ENCODE results near the gene FILIP1. TPM values are rescaled to one million over a fixed set of nuclear protein-coding genes. Genes with fewer than 3 reads are reported as not detected.

FILIP1 gene
- total and polyA plus RNA-seq, 9 donors: 20.3 to 49.0 (median 42.4) TPM

- H3K9me3 ChIP-seq (replicated peaks; ENCODE audit: control insufficient read depth, low read depth, low read length): no peaks in the 10 kb centered on the region
- no peak overlapping the region for H3K27ac ChIP-seq (ENCODE audit: low read length)
- WGBS (ENCODE audit: insufficient coverage): 75% methylated on average over 1 of the region's 7 CpGs
- DNase-seq: no peak
- H3K36me3 ChIP-seq (ENCODE audit: control insufficient read depth, insufficient read depth, low read length): peaks cover 2% of the 10 kb centered on the region
- H3K4me3 ChIP-seq (ENCODE audit: low read length): no peak overlapping the region
- H3K27me3 ChIP-seq (ENCODE audit: control insufficient read depth, insufficient read depth, low read length): no peaks in the 10 kb centered on the region
- H3K4me1 ChIP-seq (ENCODE audit: control insufficient read depth, insufficient read depth, low read length): peaks cover 2% of the 10 kb centered on the region
Observed at GRCh38 chr6:75290136-75290945, 203.3 kb downstream of the FILIP1 start.

GRCh38 chr6:75288023-75288422, 205.6 kb downstream of the FILIP1 start:
- H3K27me3 ChIP-seq (ENCODE audit: control insufficient read depth, insufficient read depth, low read length): no peaks in the 10 kb centered on the region
- no peaks in the 10 kb centered on the region for H3K9me3 ChIP-seq (replicated peaks; ENCODE audit: control insufficient read depth, low read depth, low read length)
- no peak overlapping the region for H3K4me3 ChIP-seq (ENCODE audit: low read length)
- DNase-seq: no peak
- WGBS (ENCODE audit: insufficient coverage): no CpG with 5 or more reads among the region's 1 CpG
- H3K36me3 ChIP-seq (ENCODE audit: control insufficient read depth, insufficient read depth, low read length): peaks cover 2% of the 10 kb centered on the region
- H3K4me1 ChIP-seq (ENCODE audit: control insufficient read depth, insufficient read depth, low read length): peaks cover 2% of the 10 kb centered on the region
- H3K27ac ChIP-seq (ENCODE audit: low read length): no peak overlapping the region

- Histone ChIP-seq H3K4me1 (ENCODE audit: control insufficient read depth, insufficient read depth, low read length) (peaks cover 4% of the 10 kb centered on the region), H3K9me3 (replicated peaks; ENCODE audit: control insufficient read depth, low read depth, low read length) (no peaks in the 10 kb centered on the region)
- WGBS (ENCODE audit: insufficient coverage): no CpG with 5 or more reads among the region's 1 CpG
Observed at GRCh38 chr6:75287424-75287823, 206.2 kb downstream of the FILIP1 start.

GRCh38 chr6:75286955-75287354, 206.6 kb downstream of the FILIP1 start:
- H3K9me3 ChIP-seq (replicated peaks; ENCODE audit: control insufficient read depth, low read depth, low read length): no peaks in the 10 kb centered on the region
- H3K27ac ChIP-seq (ENCODE audit: low read length): no peak overlapping the region
- H3K4me3 ChIP-seq (ENCODE audit: low read length): no peak overlapping the region
- no CpG with 5 or more reads among the region's 2 CpGs for WGBS (ENCODE audit: insufficient coverage)
- DNase-seq: no peak
- H3K27me3 ChIP-seq (ENCODE audit: control insufficient read depth, insufficient read depth, low read length): no peaks in the 10 kb centered on the region
- H3K4me1 ChIP-seq (ENCODE audit: control insufficient read depth, insufficient read depth, low read length): peaks cover 4% of the 10 kb centered on the region
- H3K36me3 ChIP-seq (ENCODE audit: control insufficient read depth, insufficient read depth, low read length): peaks cover 2% of the 10 kb centered on the region

More at GRCh38 chr6:75287424-75287823, 206.2 kb downstream of the FILIP1 start:
- Histone ChIP-seq H3K36me3 (ENCODE audit: control insufficient read depth, insufficient read depth, low read length) (peaks cover 2% of the 10 kb centered on the region), H3K27me3 (ENCODE audit: control insufficient read depth, insufficient read depth, low read length) (no peaks in the 10 kb centered on the region), H3K27ac (ENCODE audit: low read length) (no peak overlapping the region), H3K4me3 (ENCODE audit: low read length) (no peak overlapping the region)
- DNase-seq: no peak

GRCh38 chr6:75285283-75285639, 208.3 kb downstream of the FILIP1 start:
- peaks cover 4% of the 10 kb centered on the region for H3K4me1 ChIP-seq (ENCODE audit: control insufficient read depth, insufficient read depth, low read length)
- 0% methylated on average over 1 of the region's 6 CpGs for WGBS (ENCODE audit: insufficient coverage)
- H3K9me3 ChIP-seq (replicated peaks; ENCODE audit: control insufficient read depth, low read depth, low read length): no peaks in the 10 kb centered on the region
- H3K27ac ChIP-seq (ENCODE audit: low read length): peak overlapping the region; percentile 90
- DNase-seq: no peak
- H3K36me3 ChIP-seq (ENCODE audit: control insufficient read depth, insufficient read depth, low read length): peaks cover 2% of the 10 kb centered on the region
- H3K4me3 ChIP-seq (ENCODE audit: low read length): peak overlapping the region; percentile 92
- no peaks in the 10 kb centered on the region for H3K27me3 ChIP-seq (ENCODE audit: control insufficient read depth, insufficient read depth, low read length)

GRCh38 chr6:75284632-75285282, 208.8 kb downstream of the FILIP1 start, which contains the start of gene TMEM30A:
Gene TMEM30A (minus strand): TSS chr6:75284792. CDS start chr6:75284638, 154 bp downstream.
- DNase-seq: peak; percentile 100
- H3K4me1 ChIP-seq (ENCODE audit: control insufficient read depth, insufficient read depth, low read length): peaks cover 4% of the 10 kb centered on the region
- peak within 1 kb of the TSS; percentile 93 for H3K27ac ChIP-seq (ENCODE audit: low read length)
- H3K4me3 ChIP-seq (ENCODE audit: low read length): peak within 1 kb of the TSS; percentile 92
- no peaks in the 10 kb centered on the region for H3K27me3 ChIP-seq (ENCODE audit: control insufficient read depth, insufficient read depth, low read length)
- 1% methylated on average over 47 of the region's 55 CpGs for WGBS (ENCODE audit: insufficient coverage)
- no peaks in the 10 kb centered on the region for H3K36me3 ChIP-seq (ENCODE audit: control insufficient read depth, insufficient read depth, low read length)
- H3K9me3 ChIP-seq (replicated peaks; ENCODE audit: control insufficient read depth, low read depth, low read length): no peaks in the 10 kb centered on the region

- no peaks in the 10 kb centered on the region for H3K36me3 ChIP-seq (ENCODE audit: control insufficient read depth, insufficient read depth, low read length)
- peak; percentile 73 for DNase-seq
- no peaks in the 10 kb centered on the region for H3K27me3 ChIP-seq (ENCODE audit: control insufficient read depth, insufficient read depth, low read length)
- H3K4me3 ChIP-seq (ENCODE audit: low read length): peak overlapping the region; percentile 92
- under 1% methylated on average over 17 of the region's 36 CpGs for WGBS (ENCODE audit: insufficient coverage)
- H3K4me1 ChIP-seq (ENCODE audit: control insufficient read depth, insufficient read depth, low read length): peaks cover 4% of the 10 kb centered on the region
- H3K9me3 ChIP-seq (replicated peaks; ENCODE audit: control insufficient read depth, low read depth, low read length): no peaks in the 10 kb centered on the region
- peak overlapping the region; percentile 93 for H3K27ac ChIP-seq (ENCODE audit: low read length)
Observed at GRCh38 chr6:75283907-75284631, 209.5 kb downstream of the FILIP1 start.

GRCh38 chr6:75282706-75283105, 210.9 kb downstream of the FILIP1 start:
- no peak overlapping the region for H3K4me3 ChIP-seq (ENCODE audit: low read length)
- no peaks in the 10 kb centered on the region for H3K9me3 ChIP-seq (replicated peaks; ENCODE audit: control insufficient read depth, low read depth, low read length)
- DNase-seq: no peak
- no peaks in the 10 kb centered on the region for H3K36me3 ChIP-seq (ENCODE audit: control insufficient read depth, insufficient read depth, low read length)
- peaks cover 4% of the 10 kb centered on the region for H3K4me1 ChIP-seq (ENCODE audit: control insufficient read depth, insufficient read depth, low read length)
- WGBS (ENCODE audit: insufficient coverage): no CpG with 5 or more reads among the region's 2 CpGs
- H3K27me3 ChIP-seq (ENCODE audit: control insufficient read depth, insufficient read depth, low read length): no peaks in the 10 kb centered on the region
- H3K27ac ChIP-seq (ENCODE audit: low read length): no peak overlapping the region

- Histone ChIP-seq H3K4me3 (ENCODE audit: low read length) (no peak overlapping the region), H3K36me3 (ENCODE audit: control insufficient read depth, insufficient read depth, low read length) (no peaks in the 10 kb centered on the region), H3K9me3 (replicated peaks; ENCODE audit: control insufficient read depth, low read depth, low read length) (no peaks in the 10 kb centered on the region), H3K27ac (ENCODE audit: low read length) (no peak overlapping the region), H3K27me3 (ENCODE audit: control insufficient read depth, insufficient read depth, low read length) (no peaks in the 10 kb centered on the region), H3K4me1 (ENCODE audit: control insufficient read depth, insufficient read depth, low read length) (peaks cover 4% of the 10 kb centered on the region)
- DNase-seq: no peak
Observed at GRCh38 chr6:75281653-75282052, 211.9 kb downstream of the FILIP1 start.

Measured in muscle of leg (tissue), 11 donors.